ENCODE data around the gene CDC14B.
"Not testable (repeated sequence)": the region's sequence is repeated elsewhere in the genome, so short reads cannot be mapped to it uniquely, and the experiment has no call there.

CDC14B gene

DNA sequence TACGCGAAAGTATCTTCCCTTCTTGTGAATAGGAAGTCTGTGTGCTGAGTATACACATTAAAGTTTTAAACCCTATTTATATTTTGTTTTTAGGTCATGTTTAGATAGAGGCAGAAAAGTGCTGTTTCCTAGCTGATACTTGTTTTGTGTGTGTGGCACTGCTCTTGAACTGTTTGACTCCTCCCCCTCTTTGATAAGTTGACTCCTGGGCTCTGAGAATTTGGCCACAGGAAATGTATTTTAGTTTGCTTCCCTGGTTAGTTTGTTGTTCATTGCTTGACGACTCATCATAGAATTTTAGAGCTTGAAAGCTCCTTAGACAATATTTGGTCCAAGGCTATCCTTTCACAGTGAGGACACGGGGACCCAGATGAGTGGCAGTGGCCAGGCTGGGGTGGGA is 2.0 kb upstream of the CDC14B start:
- no peak for DNase-seq (ENCODE audit: low spot score)

- no peak for DNase-seq (ENCODE audit: low spot score)
Observed at GRCh38 chr9:96620832-96621269, 1.2 kb upstream of the CDC14B start.

- DNase-seq (ENCODE audit: low spot score) = no peak
Observed at GRCh38 chr9:96620181-96620514, 505 bp upstream of the CDC14B start.

- DNase-seq (ENCODE audit: low spot score) = no peak
Observed at GRCh38 chr9:96619124-96619465, 548 bp downstream of the CDC14B start.

DNA sequence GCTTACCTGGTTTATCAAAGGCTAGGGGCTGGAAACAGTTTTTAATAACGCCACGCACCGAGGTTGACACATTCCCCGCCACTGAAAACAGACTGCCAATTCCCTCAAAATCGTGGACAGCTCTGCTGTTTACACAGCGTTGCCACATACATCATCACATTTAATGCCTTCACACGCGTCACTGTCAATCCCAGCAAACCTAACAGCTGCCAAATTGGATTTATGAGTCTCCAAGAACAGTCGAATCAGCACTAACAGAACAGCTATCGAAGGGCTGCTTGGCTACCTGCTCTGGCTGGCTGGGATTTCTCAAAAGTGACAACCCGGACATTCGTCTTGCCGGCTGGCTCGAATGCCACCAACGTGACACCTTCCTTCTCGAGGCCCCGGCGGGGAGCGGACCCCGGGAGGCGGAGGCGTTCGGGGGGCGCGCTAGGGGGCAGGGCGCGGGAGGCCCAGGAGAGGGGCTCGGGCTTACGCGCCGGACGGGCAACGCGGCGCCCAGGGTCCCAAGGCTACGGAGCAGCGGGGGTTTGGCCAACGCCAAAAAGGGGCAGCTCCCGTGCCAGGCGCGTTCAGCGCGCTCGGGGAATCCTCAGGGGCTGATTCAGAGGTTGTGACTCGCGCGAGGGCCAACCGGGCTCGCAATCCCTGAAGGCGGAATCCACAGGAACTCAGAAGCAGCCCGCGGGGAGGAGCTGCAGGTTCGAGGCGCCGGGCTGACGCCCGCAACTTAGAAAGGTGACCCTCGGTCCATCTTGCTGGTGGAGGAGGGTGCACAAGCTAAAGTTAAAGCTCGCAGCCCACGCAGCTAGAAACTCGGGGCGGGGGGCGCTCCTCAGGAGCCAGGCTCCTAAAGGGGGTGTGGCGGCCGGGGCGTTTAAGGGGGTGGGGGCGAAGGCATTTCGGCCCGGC is 1.2 kb downstream of the CDC14B start:
- no peak for DNase-seq (ENCODE audit: low spot score)

GRCh38 chr9:96617439-96618185 is 2.0 kb downstream of the CDC14B start:
- DNase-seq (ENCODE audit: low spot score) = no peak

GRCh38 chr9:96616817-96617438 is 2.7 kb downstream of the CDC14B start:
- DNase-seq (ENCODE audit: low spot score) = no peak

DNA sequence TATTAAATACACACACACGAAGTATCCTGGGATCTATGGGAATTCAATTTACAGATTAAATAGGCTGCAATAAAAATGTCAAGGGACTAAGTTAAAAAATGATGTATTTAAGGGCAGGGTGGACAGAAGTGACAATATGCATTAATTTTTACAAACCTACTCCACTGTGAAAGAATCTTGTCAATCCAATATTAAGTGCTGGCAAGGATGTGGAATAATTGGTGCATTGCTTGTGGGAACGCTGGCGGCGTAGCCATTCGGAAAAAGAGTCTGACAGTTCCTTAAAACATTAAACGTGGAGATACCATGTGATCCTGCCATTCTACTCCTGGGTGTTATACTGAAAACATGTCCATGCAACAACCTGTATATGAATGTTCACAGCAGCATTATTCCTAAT is 4.2 kb downstream of the CDC14B start:
- no peak for DNase-seq (ENCODE audit: low spot score)

DNA sequence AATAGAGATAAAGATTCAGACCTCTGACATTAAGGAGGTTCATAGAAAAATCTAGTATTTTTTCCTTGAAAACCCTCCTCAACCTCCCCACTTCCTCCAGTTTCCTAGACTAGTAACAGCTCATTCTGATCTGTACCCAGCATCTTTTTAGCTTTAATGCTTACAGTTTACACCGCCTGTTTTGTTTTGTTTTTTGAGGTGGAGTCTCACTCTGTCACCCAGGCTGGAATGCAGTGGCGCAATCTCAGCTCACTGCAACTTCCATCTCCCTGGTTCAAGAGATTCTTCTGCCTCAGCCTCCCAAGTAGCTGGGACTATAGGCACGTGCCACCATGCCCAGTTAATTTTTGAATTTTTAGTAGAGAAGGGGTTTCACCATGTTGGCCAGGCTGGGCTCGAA is 5.0 kb downstream of the CDC14B start:
- not testable (repeated sequence) for DNase-seq (ENCODE audit: low spot score)

DNA sequence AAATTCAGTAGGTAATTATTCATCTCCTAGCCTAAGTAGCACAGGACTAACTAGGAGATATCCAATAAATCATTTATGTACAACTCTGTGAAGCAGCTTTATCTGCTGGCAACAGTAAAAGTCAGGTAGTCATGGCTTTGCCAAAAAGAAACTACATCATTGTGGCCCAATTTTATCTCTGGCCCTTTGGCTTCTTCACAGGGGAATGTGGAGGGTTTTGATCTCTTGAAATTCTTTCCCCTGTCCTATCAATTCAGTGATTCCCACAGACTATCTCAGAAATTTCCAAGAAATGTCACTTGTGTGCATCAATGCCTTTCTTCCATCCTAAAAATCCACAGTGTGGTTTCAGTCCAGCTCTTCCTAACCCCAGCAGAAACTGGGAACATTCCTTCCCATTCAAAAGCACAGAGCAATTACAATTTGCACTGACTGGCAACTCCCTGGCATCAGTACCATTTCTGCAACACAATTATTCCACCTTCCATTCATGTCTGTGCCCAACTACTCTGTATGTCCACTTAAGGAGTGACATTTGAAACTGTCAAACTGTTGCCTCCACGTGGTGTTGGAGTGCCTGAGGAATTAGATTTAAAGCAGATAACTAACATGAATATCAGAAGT is 6.6 kb downstream of the CDC14B start:
- DNase-seq (ENCODE audit: low spot score) = no peak

DNA sequence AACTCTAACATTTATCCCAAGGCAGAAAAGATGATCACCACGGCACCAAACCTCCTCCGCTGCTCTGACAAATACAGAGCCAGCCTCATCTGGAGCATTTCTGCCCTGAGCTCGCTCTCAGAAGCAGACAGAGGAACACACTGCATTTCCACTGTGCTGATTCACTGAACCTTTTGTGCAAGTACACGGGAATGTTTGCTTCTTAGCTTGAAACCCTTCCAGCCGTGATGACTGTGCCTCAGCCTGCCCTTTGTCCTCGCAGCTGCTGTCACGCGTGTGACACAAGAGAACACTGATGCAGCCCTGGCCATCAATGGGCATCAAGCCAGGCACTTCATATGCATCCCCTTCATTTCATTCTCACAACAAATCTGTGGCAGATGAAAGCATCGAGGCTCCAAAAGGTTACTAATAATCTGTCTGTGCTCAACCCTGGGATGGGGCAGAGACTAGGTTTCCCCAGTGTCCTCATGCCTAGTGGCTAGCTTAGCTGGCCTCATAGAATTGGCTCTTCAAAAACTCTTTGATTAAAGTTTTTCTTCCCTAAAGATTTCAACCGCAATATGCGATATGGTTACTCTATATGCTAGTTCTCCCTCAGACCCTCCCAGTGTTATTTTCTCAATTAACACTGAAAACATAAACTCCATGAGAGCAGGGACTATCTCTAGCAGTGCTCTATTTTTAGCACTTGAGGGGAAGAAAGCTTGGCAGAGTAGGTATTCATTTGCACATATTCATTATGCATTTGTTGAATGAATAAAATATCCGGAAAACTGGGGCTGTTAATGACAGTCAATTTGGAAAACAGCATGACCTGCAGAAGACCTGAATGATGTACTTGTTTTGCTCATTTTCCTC is 7.3 kb downstream of the CDC14B start:
- peak; percentile 67 for DNase-seq (ENCODE audit: low spot score)

DNA sequence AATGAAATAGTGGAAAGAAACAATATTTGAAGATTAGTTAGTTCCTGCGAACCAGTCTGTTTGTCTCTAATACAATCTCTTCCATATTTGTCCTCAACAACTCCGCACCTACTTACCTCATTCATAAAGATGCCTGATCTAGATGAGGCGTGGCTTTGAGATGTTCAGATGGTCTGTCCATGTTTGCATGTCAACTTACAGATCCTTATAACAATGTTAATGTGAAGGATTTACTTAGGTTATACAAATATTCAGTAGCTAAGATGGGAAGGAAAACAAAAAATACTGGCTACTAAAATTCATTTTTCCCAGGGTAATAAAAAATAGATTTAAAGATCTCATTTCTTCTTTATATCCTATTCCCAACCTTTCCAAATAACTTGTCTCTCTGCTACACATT is 8.3 kb downstream of the CDC14B start:
- no peak for DNase-seq (ENCODE audit: low spot score)

- no peak for DNase-seq (ENCODE audit: low spot score)
Observed at GRCh38 chr9:96609732-96610131, 9.9 kb downstream of the CDC14B start.

DNA sequence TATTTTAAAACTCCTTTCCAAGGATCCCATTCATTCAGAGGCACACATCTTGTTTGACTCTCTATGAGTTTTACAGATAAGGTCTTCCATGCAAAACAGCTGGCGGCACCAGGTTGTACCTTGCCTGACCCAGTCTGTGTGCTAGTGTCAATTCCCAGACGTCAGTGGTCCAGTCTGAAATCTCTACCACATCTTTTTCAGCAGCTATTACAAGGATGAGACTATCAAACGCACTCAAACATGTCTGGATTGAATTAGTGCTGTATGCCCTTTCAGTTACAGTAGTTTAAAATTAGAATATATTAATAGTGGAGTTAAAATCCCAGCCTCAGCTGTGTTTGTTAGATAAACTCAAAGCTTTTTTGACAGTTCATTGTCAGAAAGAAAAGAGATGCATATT is 11.7 kb downstream of the CDC14B start:
- DNase-seq (ENCODE audit: low spot score) = no peak

- no peak for DNase-seq (ENCODE audit: low spot score)
Observed at GRCh38 chr9:96605328-96605727, 14.3 kb downstream of the CDC14B start.

GRCh38 chr9:96604004-96604319 is 15.7 kb downstream of the CDC14B start:
- no peak for DNase-seq (ENCODE audit: low spot score)

DNA sequence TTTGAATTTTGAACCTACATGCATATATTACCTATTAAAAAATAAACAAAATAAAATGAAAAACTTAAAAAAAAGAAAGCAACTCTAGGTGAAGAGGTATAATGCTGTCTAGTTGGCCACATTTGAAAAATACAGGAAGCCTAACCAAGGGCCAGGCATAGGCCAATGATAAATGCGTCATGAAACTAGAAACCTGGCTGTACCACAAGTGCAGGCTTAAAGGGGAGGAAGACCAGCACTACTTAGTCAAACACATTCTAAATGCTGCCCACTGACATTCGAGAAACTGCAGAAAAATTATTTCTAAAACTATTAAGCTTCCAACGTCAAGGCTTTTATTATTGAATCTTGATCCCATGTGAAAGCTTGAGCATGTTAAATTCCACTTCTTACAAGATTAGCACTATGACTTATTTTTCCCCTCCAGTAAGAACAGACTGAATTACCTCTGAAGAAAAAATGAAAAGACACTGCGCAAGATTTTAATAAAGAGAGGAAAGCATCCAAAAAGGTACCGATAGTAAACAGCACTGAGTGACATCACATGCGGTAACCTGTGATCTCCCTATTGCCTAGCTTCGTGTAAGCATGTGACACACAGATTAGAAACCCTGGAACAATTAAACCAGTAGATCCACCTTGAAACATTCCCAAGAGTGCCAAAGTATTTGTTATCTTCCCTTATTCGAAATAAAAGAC is 16.2 kb downstream of the CDC14B start:
- DNase-seq (ENCODE audit: low spot score) = no peak

- no peak for DNase-seq (ENCODE audit: low spot score)
Observed at GRCh38 chr9:96599298-96599697, 20.3 kb downstream of the CDC14B start.

DNA sequence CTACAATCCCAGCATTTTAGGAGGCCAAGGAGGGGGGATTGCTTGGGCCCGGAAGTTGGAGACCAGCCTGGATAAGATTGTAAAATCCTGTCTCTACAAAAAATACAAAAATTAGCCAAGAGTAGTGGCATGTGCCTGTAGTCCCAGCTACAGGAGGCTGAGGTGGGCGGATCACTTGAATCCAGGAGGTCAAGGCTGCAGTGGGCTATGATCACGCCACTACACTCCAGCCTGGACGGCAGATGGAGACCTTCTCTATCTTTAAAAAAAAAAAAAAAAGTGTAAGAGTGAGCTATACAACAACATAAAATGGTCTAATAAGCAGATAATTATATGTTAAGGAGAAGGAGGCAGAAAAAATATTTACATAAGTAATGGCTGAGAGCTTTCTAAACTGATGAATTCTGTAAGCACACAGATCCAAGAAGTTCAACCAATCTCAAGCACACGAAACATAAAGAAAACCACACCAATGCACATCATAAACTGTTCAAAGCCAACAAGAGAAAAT is 23.0 kb downstream of the CDC14B start:
- no peak for DNase-seq (ENCODE audit: low spot score)

GRCh38 chr9:96587338-96588315 is 32.0 kb downstream of the CDC14B start:
- no peak for DNase-seq (ENCODE audit: low spot score)

All from kidney capillary endothelial cell (primary cell).